Measurements from ENCODE around the gene CSK.
A peak's percentile ranks its signal among the peaks of the same experiment; 100 is the strongest.

The CSK gene

GRCh38 chr15:74788042-74788682 lies 6.3 kb downstream of the CSK start:
- peak; percentile 51 to 61 (median 54) for DNase-seq

DNA sequence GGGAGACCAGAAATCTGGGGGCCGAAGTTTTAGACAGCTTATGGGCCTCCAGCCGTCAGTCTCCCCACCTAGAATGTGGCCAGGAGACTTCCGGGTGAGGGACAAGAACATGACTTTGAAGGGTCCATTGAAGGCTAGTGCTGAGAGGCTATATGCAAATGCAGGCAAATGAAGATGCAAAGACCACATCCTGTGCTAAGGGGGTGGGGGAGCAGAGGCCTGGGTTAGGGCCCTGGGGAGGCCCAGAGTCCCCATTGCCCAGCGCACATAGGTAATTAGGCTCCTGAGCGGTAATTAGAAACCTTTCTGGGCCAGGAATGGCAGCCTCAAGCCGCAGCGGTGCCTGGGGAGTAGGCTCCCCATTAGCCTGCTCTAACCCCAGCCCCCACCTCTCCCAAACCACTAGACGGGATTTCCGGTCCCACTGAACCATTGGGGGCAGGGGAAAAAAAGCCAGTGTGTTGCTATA lies 6.8 kb downstream of the CSK start:
- no peak for DNase-seq

- no peak for DNase-seq
These were observed 7.3 kb downstream of the CSK start for GRCh38 chr15:74789171-74789631.

DNA sequence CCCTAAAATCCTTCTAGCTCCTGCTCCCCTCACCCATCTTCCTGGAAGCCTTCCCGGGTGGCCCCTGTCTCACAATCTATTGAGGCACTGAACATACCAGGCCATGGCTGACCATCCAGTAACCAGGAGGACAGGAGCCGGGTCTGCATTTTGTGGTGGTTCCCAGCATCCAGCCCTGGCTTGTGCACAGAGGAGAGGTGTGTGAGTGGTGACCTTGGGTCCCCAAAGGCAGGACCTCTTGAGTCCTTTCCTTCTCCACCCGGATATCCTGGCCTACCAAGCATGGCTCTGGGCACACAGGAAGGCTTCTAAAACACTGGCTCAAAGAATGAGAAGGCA lies 7.8 kb downstream of the CSK start:
- no peak for DNase-seq

DNA sequence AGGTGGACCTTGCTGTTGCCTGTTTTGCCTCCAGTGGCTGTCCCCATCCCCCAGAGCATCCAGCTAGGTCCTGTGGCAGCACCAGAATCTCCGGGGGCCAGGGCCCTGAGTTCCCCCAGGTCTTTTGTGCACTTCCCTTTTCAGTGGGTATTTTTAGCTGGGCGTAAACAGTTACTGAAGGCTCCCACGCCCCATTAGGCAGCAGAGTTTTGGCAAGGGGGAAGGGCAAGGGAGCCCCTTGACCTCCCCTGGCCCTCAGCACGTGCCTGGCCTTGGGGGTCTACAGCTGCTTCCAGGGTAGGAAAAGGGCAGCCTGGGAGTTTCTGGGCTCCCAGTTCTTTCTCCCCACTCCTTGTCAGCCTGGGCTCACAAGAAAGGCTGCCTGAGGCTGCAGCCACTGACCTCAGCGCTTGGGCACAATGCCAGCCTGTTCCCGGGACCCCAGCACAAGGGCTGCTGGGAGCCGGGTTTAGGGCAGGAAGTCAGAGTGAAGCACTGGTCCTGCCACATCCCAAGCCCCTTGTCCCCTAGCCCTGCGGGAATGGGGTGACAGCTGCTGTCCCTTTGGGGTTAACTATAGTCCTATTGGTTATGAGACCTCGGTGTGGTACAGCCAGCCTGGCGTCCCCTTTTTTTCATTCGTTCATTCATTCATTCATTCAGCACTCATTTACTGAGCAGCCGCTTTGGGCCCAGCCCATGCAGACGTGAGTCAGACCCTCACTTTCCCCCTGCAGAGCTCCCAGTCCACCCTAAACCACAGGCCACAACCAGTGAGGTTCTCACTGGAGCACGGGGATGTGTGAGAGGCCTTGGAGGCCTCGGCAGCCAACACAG lies 8.4 kb downstream of the CSK start:
- peak; percentile 65 to 77 (median 77) for DNase-seq

- no peak for DNase-seq
These were observed 9.1 kb downstream of the CSK start for GRCh38 chr15:74791007-74791406.

DNA sequence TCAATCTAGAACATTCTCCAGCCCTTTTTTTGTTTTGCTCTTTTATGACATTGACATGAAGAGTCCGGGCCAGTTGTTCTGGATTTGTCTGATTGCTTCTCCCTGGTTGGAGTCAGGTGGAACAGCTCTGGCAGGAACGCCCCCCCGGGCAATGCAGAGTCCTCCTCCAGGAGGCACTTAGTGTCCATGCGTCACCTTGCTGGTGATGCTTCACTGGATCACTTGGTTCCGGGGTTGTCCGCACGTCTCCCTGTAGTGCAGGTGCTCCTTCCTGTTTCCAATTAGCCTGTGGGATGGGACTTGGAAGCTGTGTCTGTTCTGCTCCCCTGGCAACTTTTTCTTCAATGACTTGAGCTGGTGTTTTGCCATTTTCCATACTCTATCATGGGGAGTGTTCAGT lies 9.8 kb downstream of the CSK start:
- no peak for DNase-seq

GRCh38 chr15:74792227-74793016 lies 10.5 kb downstream of the CSK start:
- no peak for DNase-seq

DNA sequence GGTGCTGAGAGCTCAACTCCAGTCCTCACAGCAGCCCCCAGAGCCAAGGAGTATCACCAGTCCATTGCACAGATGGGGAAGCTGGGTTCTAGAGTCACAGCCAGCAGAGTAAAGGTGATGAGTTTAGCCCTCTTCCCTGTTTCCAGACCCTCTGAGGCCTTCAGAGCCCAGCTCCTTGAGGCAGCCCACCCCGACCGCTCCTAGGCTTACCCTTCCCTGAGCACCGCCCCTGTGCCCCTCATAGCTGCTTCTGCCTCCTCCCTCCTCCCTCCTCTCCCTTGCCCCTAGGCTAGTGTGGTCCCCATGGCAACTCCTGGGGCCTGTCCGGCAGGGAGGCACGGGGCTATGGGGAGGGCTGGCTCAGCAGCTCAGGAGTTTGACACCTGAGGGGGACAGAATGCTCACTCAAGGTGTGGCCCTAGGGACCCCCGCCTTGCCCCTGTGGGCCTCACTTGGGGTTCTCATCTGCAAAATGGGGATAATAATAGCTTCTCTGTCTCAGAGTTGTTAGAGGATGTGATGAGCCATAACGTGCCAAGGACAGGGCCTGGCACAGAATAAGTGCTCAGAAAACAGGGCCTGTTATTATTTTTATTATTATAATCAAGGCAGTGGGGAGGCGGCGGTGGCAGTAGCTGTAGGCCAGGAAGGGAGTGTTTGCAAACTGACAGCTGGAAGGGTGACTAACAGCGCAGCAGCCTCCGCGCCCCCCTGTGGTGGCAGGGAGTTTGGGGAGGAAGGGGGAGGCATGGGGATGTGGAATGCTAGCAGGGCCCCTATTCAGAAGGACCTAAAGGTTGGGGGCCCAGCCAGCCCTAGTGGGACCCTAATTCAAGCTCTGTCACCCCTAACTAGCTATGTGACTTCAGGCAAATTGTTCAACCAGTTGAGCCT lies 11.5 kb downstream of the CSK start:
- DNase-seq = peak; percentile 75 to 87 (median 75)

- no peak for DNase-seq
These were observed 12.5 kb downstream of the CSK start for GRCh38 chr15:74794248-74794969.

- DNase-seq = no peak
These were observed 13.1 kb downstream of the CSK start for GRCh38 chr15:74794970-74795349.

DNA sequence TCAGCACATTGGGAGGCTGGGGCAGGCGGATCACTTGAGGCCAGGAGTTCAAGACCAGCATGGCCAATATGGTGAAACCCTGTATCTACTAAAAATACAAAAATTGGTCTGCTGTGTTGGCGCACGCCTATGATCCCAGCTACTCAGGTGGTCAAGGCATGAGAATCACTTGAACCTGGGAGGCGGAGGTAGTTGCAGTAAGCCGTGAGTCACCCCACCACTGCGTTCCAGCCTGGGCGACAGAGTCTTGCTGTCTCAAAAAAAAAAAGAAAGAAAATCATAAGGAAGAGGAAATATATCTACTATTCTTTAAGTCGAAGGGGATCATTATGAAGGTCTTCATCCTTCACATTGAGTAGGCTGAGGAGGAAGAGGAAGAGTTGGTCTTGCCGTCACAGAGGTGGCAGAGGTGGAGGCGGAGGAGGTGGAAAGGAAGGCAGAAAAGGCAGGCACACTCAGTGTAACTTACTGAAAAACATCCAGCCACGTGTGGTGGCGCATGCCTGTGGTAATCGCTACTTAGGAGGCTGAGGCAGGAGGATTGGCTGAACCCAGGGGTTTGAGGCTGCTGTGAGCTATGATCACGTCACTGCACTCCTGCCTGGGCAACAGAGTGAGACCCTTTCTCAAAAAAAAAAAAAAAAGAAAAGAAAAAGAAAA lies 14.2 kb downstream of the CSK start:
- no peak for DNase-seq

DNA sequence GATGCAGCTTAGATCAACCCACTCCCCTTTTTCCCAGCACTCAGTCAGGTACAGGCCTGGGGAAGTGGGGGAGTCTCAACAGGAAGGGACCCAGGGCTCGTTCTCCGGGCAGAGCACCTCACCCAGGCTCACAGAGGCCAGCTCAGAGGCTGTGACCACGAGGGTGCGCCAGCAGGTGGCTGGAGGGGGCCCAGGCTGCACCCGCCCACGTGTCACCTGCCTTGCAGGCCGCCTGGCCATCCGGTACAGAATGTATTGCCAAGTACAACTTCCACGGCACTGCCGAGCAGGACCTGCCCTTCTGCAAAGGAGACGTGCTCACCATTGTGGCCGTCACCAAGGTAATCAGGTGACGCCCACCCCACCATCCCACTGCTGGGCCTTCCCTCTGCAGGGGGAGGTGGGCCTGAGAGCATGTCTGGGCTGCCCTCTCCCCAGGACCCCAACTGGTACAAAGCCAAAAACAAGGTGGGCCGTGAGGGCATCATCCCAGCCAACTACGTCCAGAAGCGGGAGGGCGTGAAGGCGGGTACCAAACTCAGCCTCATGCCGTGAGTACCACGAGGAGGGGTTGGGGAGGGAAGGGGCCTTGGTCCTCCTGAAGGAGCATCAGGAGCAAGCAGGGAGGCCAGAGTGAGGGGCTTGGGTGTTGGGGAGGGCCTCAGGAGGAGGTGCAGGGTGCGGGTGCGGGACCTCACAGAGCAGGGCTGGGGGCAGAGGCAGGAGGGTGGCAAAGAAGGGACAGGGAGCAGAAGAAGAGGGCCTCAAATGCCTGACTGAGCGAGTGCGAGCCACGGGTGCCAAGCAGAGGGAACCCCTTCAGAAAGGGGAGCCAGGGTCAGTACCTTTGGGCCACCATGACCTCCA lies 16.7 kb downstream of the CSK start:
- no peak for DNase-seq

GRCh38 chr15:74799255-74799855 lies 17.5 kb downstream of the CSK start:
- no peak for DNase-seq

DNA sequence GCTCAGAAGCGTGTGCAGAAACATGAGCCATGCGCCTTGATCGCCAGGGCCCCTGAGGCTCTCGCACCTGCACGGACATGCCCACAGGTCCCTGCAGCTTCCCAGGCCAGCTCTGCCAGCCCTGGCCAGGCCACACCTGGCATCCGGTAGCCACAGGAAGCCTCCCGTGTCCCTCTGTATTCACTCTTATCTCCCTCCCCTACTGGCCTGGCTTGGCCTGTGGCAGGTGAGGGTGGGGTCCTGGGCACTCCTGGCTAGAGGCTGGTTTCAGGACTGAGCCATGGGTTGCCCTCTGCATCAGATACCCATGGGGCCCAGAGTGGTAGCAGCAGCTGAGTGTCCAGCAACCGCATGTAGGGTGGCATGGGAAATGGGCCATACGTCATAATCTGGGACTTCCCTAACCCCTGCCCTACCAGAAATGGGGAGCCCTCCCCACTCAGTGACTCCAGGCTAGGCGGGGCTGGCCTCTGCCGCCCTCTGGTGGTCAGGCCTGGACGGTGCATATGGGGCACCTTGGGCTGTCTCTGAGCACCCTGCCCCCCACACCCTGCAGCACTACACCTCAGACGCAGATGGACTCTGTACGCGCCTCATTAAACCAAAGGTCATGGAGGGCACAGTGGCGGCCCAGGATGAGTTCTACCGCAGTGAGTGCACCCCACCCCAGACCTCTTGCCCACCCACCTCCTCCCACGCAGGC lies 18.1 kb downstream of the CSK start:
- DNase-seq = peak; percentile 95 to 98 (median 96)

- DNase-seq = peak in 2 of 3 donors; percentile 45 to 64
These were observed 18.7 kb downstream of the CSK start for GRCh38 chr15:74800559-74801094.

DNA sequence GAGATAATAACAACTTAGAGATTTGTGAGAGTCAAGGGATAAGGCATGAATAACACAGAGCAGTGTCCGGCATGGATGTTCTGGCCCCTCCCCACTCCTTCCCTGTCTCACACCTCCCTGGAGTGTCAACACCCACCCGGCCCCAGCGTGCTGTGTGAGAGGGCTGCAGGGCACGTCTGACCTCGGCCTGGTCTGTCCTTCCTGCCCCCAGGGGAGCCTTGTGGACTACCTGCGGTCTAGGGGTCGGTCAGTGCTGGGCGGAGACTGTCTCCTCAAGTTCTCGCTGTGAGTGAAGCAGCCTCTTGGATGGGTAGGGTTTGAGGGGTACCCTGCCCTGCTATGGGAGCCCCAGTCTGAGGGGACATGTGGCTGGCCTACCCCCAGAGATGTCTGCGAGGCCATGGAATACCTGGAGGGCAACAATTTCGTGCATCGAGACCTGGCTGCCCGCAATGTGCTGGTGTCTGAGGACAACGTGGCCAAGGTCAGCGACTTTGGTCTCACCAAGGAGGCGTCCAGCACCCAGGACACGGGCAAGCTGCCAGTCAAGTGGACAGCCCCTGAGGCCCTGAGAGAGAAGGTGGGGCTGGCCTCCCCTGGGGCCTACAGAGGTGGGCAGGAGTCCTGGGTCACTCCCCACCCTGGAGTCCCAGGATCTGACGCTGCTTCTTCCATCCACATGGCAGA lies 19.6 kb downstream of the CSK start:
- no peak for DNase-seq

DNA sequence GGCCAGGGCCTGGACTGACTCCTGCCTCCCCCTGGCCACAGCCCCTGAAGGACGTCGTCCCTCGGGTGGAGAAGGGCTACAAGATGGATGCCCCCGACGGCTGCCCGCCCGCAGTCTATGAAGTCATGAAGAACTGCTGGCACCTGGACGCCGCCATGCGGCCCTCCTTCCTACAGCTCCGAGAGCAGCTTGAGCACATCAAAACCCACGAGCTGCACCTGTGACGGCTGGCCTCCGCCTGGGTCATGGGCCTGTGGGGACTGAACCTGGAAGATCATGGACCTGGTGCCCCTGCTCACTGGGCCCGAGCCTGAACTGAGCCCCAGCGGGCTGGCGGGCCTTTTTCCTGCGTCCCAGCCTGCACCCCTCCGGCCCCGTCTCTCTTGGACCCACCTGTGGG lies 20.4 kb downstream of the CSK start:
- DNase-seq = no peak
